ENCODE results near the gene CLEC5A.

Gene CLEC5A

GRCh38 chr7:141945356-141945755 lies 1.4 kb downstream of the CLEC5A start:
- no peaks in the 10 kb centered on the region for H3K79me2 ChIP-seq (ENCODE audit: insufficient read depth, low read length)
- no peaks in the 10 kb centered on the region for H3K4me1 ChIP-seq (ENCODE audit: insufficient read depth, low read length, poor library complexity, severe bottlenecking)
- no peaks in the 10 kb centered on the region for H4K20me1 ChIP-seq (ENCODE audit: insufficient read depth, low read length, poor library complexity, severe bottlenecking)
- no peaks in the 10 kb centered on the region for H3F3A ChIP-seq (ENCODE audit: low read depth)
- H3K9me2 ChIP-seq (replicated peaks; ENCODE audit: low read depth, low read length): no peaks in the 10 kb centered on the region
- H3K36me3 ChIP-seq (ENCODE audit: insufficient read depth, low read length): no peaks in the 10 kb centered on the region
- TF ChIP-seq CTCF (conservative IDR thresholded peaks at IDR 0.05; ENCODE audit: low read length) (no peak), EZH2phosphoT487 (IDR thresholded peaks at IDR 0.05; ENCODE audit: borderline replicate concordance) (no peak)
- no peak overlapping the region for H3K4me3 ChIP-seq (ENCODE audit: low read length, poor library complexity, severe bottlenecking)
- H3K27me3 ChIP-seq (ENCODE audit: insufficient read depth, low read length, poor library complexity, severe bottlenecking): no peaks in the 10 kb centered on the region
- no peak overlapping the region for H3K4me2 ChIP-seq (ENCODE audit: low read depth, low read length, poor library complexity, severe bottlenecking)
- H3K9me3 ChIP-seq (ENCODE audit: insufficient read depth, low read depth, low read length): no peaks in the 10 kb centered on the region; the same call in 1 of the 2 replicates
- no peak overlapping the region for H2AFZ ChIP-seq (ENCODE audit: low read length)
- H3K9ac ChIP-seq (ENCODE audit: low read depth, low read length, poor library complexity, severe bottlenecking): no peak overlapping the region

- Histone ChIP-seq H3K27me3 (ENCODE audit: insufficient read depth, low read length, poor library complexity, severe bottlenecking) (no peaks in the 10 kb centered on the region), H3K9me3 (ENCODE audit: insufficient read depth, low read depth, low read length) (no peaks in the 10 kb centered on the region; the same call in 1 of the 2 replicates), H4K20me1 (ENCODE audit: insufficient read depth, low read length, poor library complexity, severe bottlenecking) (no peaks in the 10 kb centered on the region), H3K9me2 (replicated peaks; ENCODE audit: low read depth, low read length) (no peaks in the 10 kb centered on the region), H2AFZ (ENCODE audit: low read length) (no peak overlapping the region), H3K36me3 (ENCODE audit: insufficient read depth, low read length) (no peaks in the 10 kb centered on the region), H3K4me3 (ENCODE audit: low read length, poor library complexity, severe bottlenecking) (no peak overlapping the region), H3K4me1 (ENCODE audit: insufficient read depth, low read length, poor library complexity, severe bottlenecking) (no peaks in the 10 kb centered on the region), H3K79me2 (ENCODE audit: insufficient read depth, low read length) (no peaks in the 10 kb centered on the region), H3K4me2 (ENCODE audit: low read depth, low read length, poor library complexity, severe bottlenecking) (no peak overlapping the region), H3K9ac (ENCODE audit: low read depth, low read length, poor library complexity, severe bottlenecking) (no peak overlapping the region), H3F3A (ENCODE audit: low read depth) (no peaks in the 10 kb centered on the region)
- no peak for TF ChIP-seq CTCF (conservative IDR thresholded peaks at IDR 0.05; ENCODE audit: low read length)
- TF ChIP-seq EZH2phosphoT487 (IDR thresholded peaks at IDR 0.05; ENCODE audit: borderline replicate concordance): no peak
Measured at GRCh38 chr7:141944811-141945210, 2.0 kb downstream of the CLEC5A start.

- Histone ChIP-seq H3K4me1 (ENCODE audit: insufficient read depth, low read length, poor library complexity, severe bottlenecking) (no peaks in the 10 kb centered on the region), H3K27me3 (ENCODE audit: insufficient read depth, low read length, poor library complexity, severe bottlenecking) (no peaks in the 10 kb centered on the region), H3K4me3 (ENCODE audit: low read length, poor library complexity, severe bottlenecking) (no peak overlapping the region), H3F3A (ENCODE audit: low read depth) (no peaks in the 10 kb centered on the region), H3K9me2 (replicated peaks; ENCODE audit: low read depth, low read length) (no peaks in the 10 kb centered on the region), H3K4me2 (ENCODE audit: low read depth, low read length, poor library complexity, severe bottlenecking) (no peak overlapping the region), H3K9ac (ENCODE audit: low read depth, low read length, poor library complexity, severe bottlenecking) (no peak overlapping the region), H4K20me1 (ENCODE audit: insufficient read depth, low read length, poor library complexity, severe bottlenecking) (no peaks in the 10 kb centered on the region), H3K36me3 (ENCODE audit: insufficient read depth, low read length) (no peaks in the 10 kb centered on the region), H3K79me2 (ENCODE audit: insufficient read depth, low read length) (no peaks in the 10 kb centered on the region), H3K9me3 (ENCODE audit: insufficient read depth, low read depth, low read length) (no peaks in the 10 kb centered on the region; the same call in 1 of the 2 replicates), H2AFZ (ENCODE audit: low read length) (no peak overlapping the region)
- TF ChIP-seq EZH2phosphoT487 (IDR thresholded peaks at IDR 0.05; ENCODE audit: borderline replicate concordance): no peak
- no peak for TF ChIP-seq CTCF (conservative IDR thresholded peaks at IDR 0.05; ENCODE audit: low read length)
Measured at GRCh38 chr7:141943846-141944245, 2.9 kb downstream of the CLEC5A start.

Data from Loucy (cell line).